DND-41 (cell line): ENCODE results near the gene LRRC4.

Experiments
- ATAC-seq: fragments of 200-7000 bp; cut with Tn5 transposase; 3 replicates; pipeline ENCODE4 v1.9.1; 2021; ENCODE audit warnings: low read depth; ENCODE audit not compliant: insufficient read depth
- DNase-seq: peaks from one replicate; pipeline ENCODE4 v3.0.0-alpha.2; 2020
- H2AFZ ChIP-seq: 2 replicates; pipeline ENCODE4 v1.6.0; 2012; ENCODE audit warnings: low read depth, low read length
- H3K27ac ChIP-seq: 2 replicates; pipeline ENCODE4 v1.5.1; 2012; ENCODE audit warnings: low read length, inconsistent platforms
- H3K27me3 ChIP-seq: fragments of 200-600 bp; sonication (generic); 2 replicates; pipeline ENCODE4 v1.6.0; 2012; ENCODE audit warnings: low read length, mild to moderate bottlenecking, inconsistent platforms; ENCODE audit not compliant: insufficient read depth, poor library complexity
- H3K36me3 ChIP-seq: 2 replicates; pipeline ENCODE4 v1.5.1; 2012; ENCODE audit warnings: low read length, inconsistent platforms; ENCODE audit not compliant: insufficient read depth
- H3K4me1 ChIP-seq: 2 replicates; pipeline ENCODE4 v1.5.1; 2012; ENCODE audit warnings: mild to moderate bottlenecking, low read length; ENCODE audit not compliant: insufficient read depth
- H3K4me2 ChIP-seq: 2 replicates; pipeline ENCODE4 v1.6.0; 2012; ENCODE audit warnings: mild to moderate bottlenecking, moderate library complexity, low read length, inconsistent platforms; ENCODE audit not compliant: insufficient read depth
- H3K4me3 ChIP-seq, 2 experiments: fragments of 200-600 bp in 1 of 2; shearing (Covaris generic) in 1 of 2; 2 replicates each; pipeline ENCODE4 v1.5.1; 2012 to 2016; ENCODE audit warnings: inconsistent platforms in 2 of 2, low read length in 2 of 2, mild to moderate bottlenecking in 2 of 2, low read depth in 1 of 2, moderate library complexity in 1 of 2
- H3K79me2 ChIP-seq: 2 replicates; pipeline ENCODE4 v1.6.0; 2012; ENCODE audit warnings: low read length, inconsistent platforms; ENCODE audit not compliant: insufficient read depth
- H3K9ac ChIP-seq: 2 replicates; pipeline ENCODE4 v1.6.0; 2012; ENCODE audit warnings: low read depth, mild to moderate bottlenecking, inconsistent platforms, low read length, moderate library complexity
- H3K9me3 ChIP-seq: 2 replicates; pipeline ENCODE4 v1.5.1; 2012; ENCODE audit warnings: low read length, moderate library complexity, mild to moderate bottlenecking, inconsistent platforms; ENCODE audit not compliant: insufficient read depth, severe bottlenecking
- H4K20me1 ChIP-seq: 2 replicates; pipeline ENCODE4 v1.6.0; 2012; ENCODE audit warnings: low read length; ENCODE audit not compliant: insufficient read depth
- EZH2 ChIP-seq: IDR thresholded peaks from 3 replicates; pipeline ENCODE4 v1.6.1; 2012; ENCODE audit warnings: borderline replicate concordance, low read depth, mild to moderate bottlenecking, moderate library complexity, low read length, inconsistent platforms; ENCODE audit not compliant: severe bottlenecking
- TF ChIP-seq, protein P1 (sequence below): IDR thresholded peaks from 2 replicates; pipeline ENCODE4 v1.5.1; 2012; ENCODE audit warnings: borderline replicate concordance, low read length, moderate library complexity, mild to moderate bottlenecking; ENCODE audit not compliant: poor library complexity, severe bottlenecking; ENCODE audit errors: extremely low read depth

LRRC4 gene

DNA sequence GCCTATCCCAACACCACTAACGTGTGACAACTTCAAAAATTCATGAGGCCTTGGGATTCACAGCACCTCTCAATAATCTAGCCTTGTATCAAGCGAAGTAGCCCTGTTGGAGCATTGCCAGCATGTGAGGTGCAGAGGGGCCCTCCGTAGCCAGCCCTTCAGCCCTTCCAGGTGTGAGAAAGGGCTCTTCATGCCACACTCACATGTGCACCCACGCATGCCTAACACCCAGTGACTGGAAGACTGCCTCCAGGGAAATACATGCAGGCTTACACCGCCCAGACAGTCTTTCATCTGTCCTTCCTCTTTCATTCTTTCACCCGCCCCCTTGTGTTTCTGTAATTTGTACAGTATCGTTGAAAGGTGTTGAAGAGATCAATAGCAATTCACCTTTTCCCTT, 26.1 kb downstream of the LRRC4 start:
- H3K4me1 ChIP-seq, result 0 out of 2 replicates have a peak, but pooled peaks cover 3% of the 10 kb centered on the region
- H3K9me3 ChIP-seq, result no peaks in the 10 kb centered on the region
- no peak overlapping the region for H3K27ac ChIP-seq
- H3K79me2 ChIP-seq, result no peaks in the 10 kb centered on the region
- H2AFZ ChIP-seq, result no peak overlapping the region
- ATAC-seq (no peak), DNase-seq (no peak)
- no peaks in the 10 kb centered on the region for H3K27me3 ChIP-seq
- TF ChIP-seq, protein P1, sequence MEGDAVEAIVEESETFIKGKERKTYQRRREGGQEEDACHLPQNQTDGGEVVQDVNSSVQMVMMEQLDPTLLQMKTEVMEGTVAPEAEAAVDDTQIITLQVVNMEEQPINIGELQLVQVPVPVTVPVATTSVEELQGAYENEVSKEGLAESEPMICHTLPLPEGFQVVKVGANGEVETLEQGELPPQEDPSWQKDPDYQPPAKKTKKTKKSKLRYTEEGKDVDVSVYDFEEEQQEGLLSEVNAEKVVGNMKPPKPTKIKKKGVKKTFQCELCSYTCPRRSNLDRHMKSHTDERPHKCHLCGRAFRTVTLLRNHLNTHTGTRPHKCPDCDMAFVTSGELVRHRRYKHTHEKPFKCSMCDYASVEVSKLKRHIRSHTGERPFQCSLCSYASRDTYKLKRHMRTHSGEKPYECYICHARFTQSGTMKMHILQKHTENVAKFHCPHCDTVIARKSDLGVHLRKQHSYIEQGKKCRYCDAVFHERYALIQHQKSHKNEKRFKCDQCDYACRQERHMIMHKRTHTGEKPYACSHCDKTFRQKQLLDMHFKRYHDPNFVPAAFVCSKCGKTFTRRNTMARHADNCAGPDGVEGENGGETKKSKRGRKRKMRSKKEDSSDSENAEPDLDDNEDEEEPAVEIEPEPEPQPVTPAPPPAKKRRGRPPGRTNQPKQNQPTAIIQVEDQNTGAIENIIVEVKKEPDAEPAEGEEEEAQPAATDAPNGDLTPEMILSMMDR, result no peak
- TF ChIP-seq EZH2, result no peak
- H3K4me2 ChIP-seq, result no peak overlapping the region
- H3K9ac ChIP-seq, result no peak overlapping the region
- peaks cover 7% of the 10 kb centered on the region; the same call in 1 of the 2 replicates for H3K36me3 ChIP-seq
- H3K4me3 ChIP-seq, result no peak overlapping the region
- H4K20me1 ChIP-seq, result peaks cover 3% of the 10 kb centered on the region

DNA sequence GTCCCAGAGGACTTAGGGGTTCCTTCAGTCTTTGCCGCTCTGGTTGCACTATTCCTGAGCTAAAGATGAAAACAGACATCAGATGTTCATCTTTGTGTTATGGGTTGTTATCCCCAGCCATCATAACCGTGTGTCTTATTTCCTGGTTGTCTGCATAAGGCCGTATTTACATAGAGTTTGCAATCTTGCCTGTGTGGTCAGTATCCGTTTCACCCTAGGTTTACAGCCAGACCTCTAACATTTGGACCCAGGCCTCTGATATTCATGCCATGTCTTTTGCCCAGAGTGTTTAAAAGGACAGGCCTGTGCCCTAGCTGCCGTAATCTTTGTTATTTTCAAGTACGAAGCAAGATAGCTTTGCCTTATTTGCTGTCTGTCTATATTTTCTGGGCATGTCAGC, 26.6 kb downstream of the LRRC4 start:
- Histone ChIP-seq H3K9me3 (no peaks in the 10 kb centered on the region), H3K4me3 (no peak overlapping the region), H3K9ac (no peak overlapping the region), H3K4me2 (no peak overlapping the region), H3K27ac (no peak overlapping the region), H2AFZ (no peak overlapping the region), H3K4me1 (0 out of 2 replicates have a peak, but pooled peaks cover 3% of the 10 kb centered on the region), H3K36me3 (peaks cover 7% of the 10 kb centered on the region; the same call in 1 of the 2 replicates), H4K20me1 (peaks cover 3% of the 10 kb centered on the region), H3K79me2 (no peaks in the 10 kb centered on the region), H3K27me3 (no peaks in the 10 kb centered on the region)
- no peak for ATAC-seq
- no peak for DNase-seq
- TF ChIP-seq, protein P1, result no peak
- TF ChIP-seq EZH2, result no peak

DNA sequence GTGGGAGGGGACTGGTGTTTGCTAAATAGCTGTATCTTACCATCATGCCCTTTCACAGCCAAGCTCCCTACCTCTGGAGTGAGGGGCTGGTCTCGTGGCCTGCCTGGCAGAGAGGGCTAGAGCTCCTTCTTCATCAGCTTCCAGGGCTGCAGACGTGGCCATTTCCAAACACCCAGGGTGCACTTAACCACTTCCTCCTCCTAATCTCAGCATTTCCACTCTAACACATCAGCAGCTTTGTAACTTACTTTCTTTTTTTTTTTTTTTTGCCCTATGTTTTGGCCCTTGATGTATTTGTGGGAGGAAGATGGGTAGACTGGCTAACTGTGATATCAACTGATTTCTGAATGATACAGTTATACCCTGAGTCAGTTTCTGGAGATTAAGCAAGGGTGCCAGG, 27.4 kb downstream of the LRRC4 start:
- Histone ChIP-seq H3K4me1 (0 out of 2 replicates have a peak, but pooled peaks cover 3% of the 10 kb centered on the region), H3K4me3 (no peak overlapping the region), H3K79me2 (no peaks in the 10 kb centered on the region), H3K27me3 (no peaks in the 10 kb centered on the region), H3K36me3 (peaks cover 7% of the 10 kb centered on the region; the same call in 1 of the 2 replicates), H4K20me1 (peaks cover 3% of the 10 kb centered on the region), H3K4me2 (no peak overlapping the region), H3K9me3 (no peaks in the 10 kb centered on the region), H2AFZ (no peak overlapping the region), H3K27ac (no peak overlapping the region), H3K9ac (no peak overlapping the region)
- no peak for TF ChIP-seq EZH2
- TF ChIP-seq, protein P1, result no peak
- peak; percentile 78 for ATAC-seq
- DNase-seq, result peak; percentile 25
